BLaER1 treated with 17β-estradiol and CSF1 and Interleukin-3, amounts not matched to agents 10 nM and 100 nM (cell line): ENCODE data around the gene TAF8.
"Not testable (repeated sequence)": the region's sequence is repeated elsewhere in the genome, so short reads cannot be mapped to it uniquely, and the experiment has no call there.

Experiments
- H3K27ac ChIP-seq, 11 experiments: shearing (Covaris generic); formaldehyde crosslinking; 2 replicates each; pipeline ENCODE4 v1.8.1; 2022
- H3K27me3 ChIP-seq, 11 experiments: shearing (Covaris generic); formaldehyde crosslinking; 2 replicates each; pipeline ENCODE4 v1.8.1; 2022
- H3K36me3 ChIP-seq, 11 experiments: shearing (Covaris generic); formaldehyde crosslinking; 2 replicates each; pipeline ENCODE4 v1.8.1; 2022
- H3K4me1 ChIP-seq, 10 experiments: shearing (Covaris generic); formaldehyde crosslinking; 2 replicates each; pipeline ENCODE4 v1.8.1; 2022
- H3K4me2 ChIP-seq, 11 experiments: shearing (Covaris generic); formaldehyde crosslinking; 2 replicates each; pipeline ENCODE4 v1.8.1; 2022
- H3K4me3 ChIP-seq, 10 experiments: shearing (Covaris generic); formaldehyde crosslinking; 2 replicates each; pipeline ENCODE4 v1.8.1; 2022
- H3K9ac ChIP-seq, 11 experiments: shearing (Covaris generic); formaldehyde crosslinking; 2 replicates each; pipeline ENCODE4 v1.8.1; 2022
- H3K9me3 ChIP-seq, 11 experiments: shearing (Covaris generic); formaldehyde crosslinking; replicated peaks in 1 of 11; 2 replicates each; pipeline ENCODE4 v1.8.1; 2022
- H4K20me1 ChIP-seq, 11 experiments: shearing (Covaris generic); formaldehyde crosslinking; 2 replicates each; pipeline ENCODE4 v1.8.1; 2022
- Cebpa-rat ChIP-seq, 11 experiments: shearing (Covaris generic); IDR thresholded peaks; 2 replicates each; pipeline ENCODE4 v1.8.1; 2022

TAF8 gene

DNA sequence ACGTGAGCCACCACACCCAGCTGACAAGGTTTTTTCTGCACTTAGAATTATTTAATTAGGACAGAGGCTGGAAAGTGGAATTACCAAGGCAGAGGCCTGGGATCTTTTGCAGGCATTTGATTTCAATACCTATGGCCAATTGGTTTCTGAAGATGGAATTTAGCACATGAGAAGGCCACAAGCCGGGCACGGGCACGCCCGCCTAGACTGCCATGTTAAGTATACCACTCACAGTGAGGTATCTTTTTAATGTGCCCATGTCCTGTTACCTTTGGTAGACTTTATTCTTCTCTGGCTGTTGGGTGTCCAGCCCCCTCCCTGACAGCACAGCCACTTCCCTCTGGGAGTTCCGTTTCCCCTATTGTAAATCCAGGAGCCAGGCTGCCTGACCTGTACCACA, 18.0 kb upstream of the TAF8 start:
- no peaks in the 10 kb centered on the region for H4K20me1 ChIP-seq
- H3K27ac ChIP-seq: peak overlapping the region in 8 of 11 experiments; percentile 52 to 98 (median 94); a peak in 18 of 22 replicates
- no peaks in the 10 kb centered on the region for H3K27me3 ChIP-seq
- peaks cover 0 to 19% (median 0%) of the 10 kb centered on the region in 11 experiments; a peak in 3 of 22 replicates for H3K36me3 ChIP-seq
- H3K9me3 ChIP-seq: no peaks in the 10 kb centered on the region
- no peak overlapping the region for H3K4me3 ChIP-seq
- TF ChIP-seq Cebpa-rat (IDR thresholded peaks at IDR 0.05): no peak
- peak overlapping the region; percentile 63 to 92 (median 84) for H3K4me2 ChIP-seq
- peaks cover 57 to 92% (median 67%) of the 10 kb centered on the region in 10 experiments for H3K4me1 ChIP-seq
- peak overlapping the region in 8 of 11 experiments; percentile 5 to 89 (median 79); a peak in 12 of 22 replicates for H3K9ac ChIP-seq

DNA sequence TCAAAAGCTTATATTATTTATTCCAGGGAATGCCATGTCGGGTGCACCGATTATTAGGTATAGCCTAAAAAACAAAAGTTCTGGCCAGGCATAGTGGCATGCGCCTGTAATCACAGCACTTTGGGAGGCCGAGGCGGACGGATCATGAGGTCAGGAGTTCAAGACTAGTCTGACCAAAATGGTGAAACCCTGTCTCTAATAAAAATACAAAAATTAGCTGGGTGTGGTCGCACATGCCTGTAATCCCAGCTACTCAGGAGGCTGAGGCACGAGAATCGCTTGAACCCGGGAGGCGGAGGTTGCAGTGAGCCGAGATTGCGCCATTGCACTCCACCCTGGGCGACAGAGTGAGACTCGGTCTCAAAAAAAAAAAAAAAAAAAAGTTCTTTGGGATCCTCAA, 12.7 kb upstream of the TAF8 start:
- Histone ChIP-seq H3K36me3 (peaks cover 0 to 17% (median 0%) of the 10 kb centered on the region in 11 experiments; a peak in 3 of 22 replicates), H3K4me2 (peak overlapping the region in 9 of 11 experiments; percentile 62 to 99 (median 91); a peak in 18 of 22 replicates), H3K4me1 (peaks cover 42 to 92% (median 67%) of the 10 kb centered on the region in 10 experiments), H3K27ac (peak overlapping the region in 7 of 11 experiments; percentile 85 to 95 (median 93); a peak in 11 of 22 replicates), H3K9ac (peak overlapping the region in 3 of 11 experiments; percentile 24 to 82 (median 45); a peak in 4 of 22 replicates)
- not testable (repeated sequence) for H3K27me3 ChIP-seq, H3K9me3 ChIP-seq, H4K20me1 ChIP-seq, H3K4me3 ChIP-seq

DNA sequence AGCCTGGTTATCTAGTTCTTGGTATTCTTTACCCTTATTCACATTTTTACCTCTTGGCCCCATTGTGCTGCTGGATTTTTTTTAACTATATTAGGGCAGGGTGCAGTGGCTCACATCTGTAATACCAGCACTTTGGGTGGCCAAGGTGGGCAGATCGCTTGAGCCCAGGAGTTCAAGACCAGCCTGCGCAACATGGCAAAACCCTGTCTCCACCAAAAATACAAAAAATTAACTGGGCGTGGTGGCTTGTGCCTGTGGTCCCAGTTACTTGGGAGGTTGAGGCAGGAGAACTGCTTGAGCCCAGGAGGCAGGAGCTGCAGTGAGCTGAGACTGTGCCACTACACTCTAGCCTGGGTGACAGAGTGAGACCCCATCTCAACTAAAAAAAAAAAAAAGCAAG, 12.2 kb upstream of the TAF8 start:
- peak overlapping the region in 9 of 11 experiments; percentile 62 to 99 (median 91); a peak in 18 of 22 replicates for H3K4me2 ChIP-seq

DNA sequence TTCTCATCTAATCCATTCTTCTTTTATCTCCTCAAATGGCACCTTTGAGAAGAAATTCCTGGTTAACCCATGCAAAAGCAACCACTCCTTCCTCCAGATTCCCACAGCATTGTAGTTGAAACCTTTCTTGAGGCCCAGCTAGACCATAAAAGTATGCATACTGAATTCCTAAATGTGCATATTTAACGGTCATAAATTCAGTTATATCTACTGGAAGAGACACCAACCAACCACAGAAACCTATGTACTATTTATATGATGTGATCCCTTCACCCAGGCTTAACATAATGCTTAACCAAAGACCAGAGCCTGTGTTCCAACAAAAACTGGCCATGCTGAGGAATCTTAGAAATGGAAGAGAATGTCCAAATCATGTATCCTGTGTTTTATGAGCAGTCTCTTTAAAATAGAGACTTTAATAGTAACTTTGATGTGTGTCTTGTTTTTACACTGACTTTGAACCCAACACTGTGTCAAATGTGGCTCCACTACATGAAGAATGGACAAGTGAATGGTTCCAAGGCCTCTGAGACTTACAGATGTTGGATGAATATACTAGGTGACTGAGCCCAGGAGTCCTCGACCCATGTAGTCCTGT, 11.4 kb upstream of the TAF8 start:
- H3K9ac ChIP-seq: peak overlapping the region in 9 of 11 experiments; percentile 42 to 97 (median 77); a peak in 18 of 22 replicates

More for the DNA sequence above, 12.2 kb upstream of the TAF8 start:
- peaks cover 43 to 92% (median 67%) of the 10 kb centered on the region in 10 experiments for H3K4me1 ChIP-seq
- peak overlapping the region in 8 of 11 experiments; percentile 43 to 95 (median 93); a peak in 15 of 22 replicates for H3K27ac ChIP-seq
- no peaks in the 10 kb centered on the region for H3K9me3 ChIP-seq
- H3K36me3 ChIP-seq: peaks cover 0 to 22% (median 0%) of the 10 kb centered on the region in 11 experiments; a peak in 3 of 22 replicates
- H3K4me3 ChIP-seq: no peak overlapping the region
- peak overlapping the region in 5 of 11 experiments; percentile 24 to 90 (median 56); a peak in 8 of 22 replicates for H3K9ac ChIP-seq
- TF ChIP-seq Cebpa-rat (IDR thresholded peaks at IDR 0.05): no peak
- H4K20me1 ChIP-seq: no peaks in the 10 kb centered on the region
- no peaks in the 10 kb centered on the region for H3K27me3 ChIP-seq

DNA sequence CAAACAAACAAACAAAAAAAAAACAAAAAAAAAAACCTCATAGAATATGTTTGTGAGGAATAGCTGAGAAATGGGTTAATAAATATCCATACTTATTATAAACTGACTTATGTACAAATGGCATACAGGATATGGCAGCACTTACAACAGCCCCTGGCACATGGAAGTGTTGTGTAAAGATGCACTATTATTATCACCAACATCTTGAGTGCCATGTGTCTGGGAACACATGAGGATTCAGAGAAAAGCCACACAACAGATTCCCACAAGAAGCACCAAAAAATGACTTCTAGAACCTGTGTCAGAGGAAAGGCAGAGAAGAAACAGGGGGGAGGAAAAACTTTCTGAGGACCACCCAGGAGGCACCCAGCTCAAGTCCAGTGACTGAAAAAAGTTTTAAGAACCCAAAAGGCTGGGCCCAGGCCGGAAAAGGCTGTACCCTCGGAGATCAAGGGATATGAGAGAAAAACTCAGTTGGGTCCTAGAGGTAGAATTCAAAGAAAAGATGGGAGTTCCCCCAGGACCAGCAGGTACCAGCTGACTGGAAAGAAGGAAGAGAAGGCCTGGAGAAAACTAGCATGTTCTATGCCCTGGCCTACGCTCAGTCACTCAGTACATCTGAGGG, 9.4 kb upstream of the TAF8 start:
- H3K27me3 ChIP-seq: no peaks in the 10 kb centered on the region
- H4K20me1 ChIP-seq: no peaks in the 10 kb centered on the region
- peak overlapping the region; percentile 44 to 95 (median 92); a peak in 21 of 22 replicates for H3K27ac ChIP-seq
- H3K4me2 ChIP-seq: peak overlapping the region; percentile 90 to 99 (median 94)
- TF ChIP-seq Cebpa-rat (IDR thresholded peaks at IDR 0.05): no peak
- peak overlapping the region; percentile 51 to 97 (median 78); a peak in 21 of 22 replicates for H3K9ac ChIP-seq
- peaks cover 0 to 18% (median 0%) of the 10 kb centered on the region in 11 experiments; a peak in 2 of 22 replicates for H3K36me3 ChIP-seq
- H3K4me3 ChIP-seq: peak overlapping the region in 8 of 10 experiments; percentile 25 to 49 (median 35); a peak in 14 of 20 replicates
- no peaks in the 10 kb centered on the region for H3K9me3 ChIP-seq
- peaks cover 69 to 96% (median 88%) of the 10 kb centered on the region in 10 experiments for H3K4me1 ChIP-seq

More for the DNA sequence above, 11.4 kb upstream of the TAF8 start:
- TF ChIP-seq Cebpa-rat (IDR thresholded peaks at IDR 0.05): no peak
- Histone ChIP-seq H3K4me1 (peaks cover 50 to 92% (median 69%) of the 10 kb centered on the region in 10 experiments), H3K4me3 (peak overlapping the region in 6 of 10 experiments; percentile 1 to 45 (median 10); a peak in 5 of 20 replicates), H3K9me3 (no peaks in the 10 kb centered on the region), H3K4me2 (peak overlapping the region; percentile 76 to 99 (median 91)), H4K20me1 (no peaks in the 10 kb centered on the region), H3K27ac (peak overlapping the region in 10 of 11 experiments; percentile 11 to 95 (median 92); a peak in 20 of 22 replicates), H3K36me3 (peaks cover 0 to 22% (median 0%) of the 10 kb centered on the region in 11 experiments; a peak in 3 of 22 replicates), H3K27me3 (no peaks in the 10 kb centered on the region)

DNA sequence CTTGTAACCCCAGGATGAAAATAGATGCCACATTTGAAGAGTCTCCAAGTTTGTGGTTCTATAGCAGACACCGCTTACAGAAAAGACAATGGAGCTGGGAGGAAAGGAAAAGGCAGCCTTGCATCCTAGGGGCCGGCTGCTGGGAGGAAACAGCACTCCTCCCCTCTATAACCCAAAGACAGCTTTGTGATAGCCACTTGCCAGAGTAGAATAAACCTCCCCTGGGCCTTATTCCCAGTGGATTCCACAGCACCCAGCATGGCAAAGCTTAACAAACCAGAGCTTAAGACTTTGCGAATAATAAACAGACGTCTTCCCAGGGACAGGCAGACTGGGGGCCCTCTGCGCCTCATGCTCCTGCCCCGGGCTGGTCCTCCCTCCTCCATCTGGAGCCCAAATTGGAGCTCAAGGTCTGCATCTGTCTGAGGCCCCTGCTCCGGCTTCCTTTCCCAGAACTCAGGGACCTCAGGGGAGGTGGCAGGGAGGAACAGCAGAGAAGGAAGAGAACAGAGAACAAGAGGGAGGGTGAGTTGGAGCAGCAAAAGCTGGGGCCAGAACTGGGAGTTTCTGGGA, 8.8 kb upstream of the TAF8 start:
- Histone ChIP-seq H3K27ac (peak overlapping the region; percentile 44 to 95 (median 92)), H3K9ac (peak overlapping the region; percentile 51 to 97 (median 78); a peak in 21 of 22 replicates)

DNA sequence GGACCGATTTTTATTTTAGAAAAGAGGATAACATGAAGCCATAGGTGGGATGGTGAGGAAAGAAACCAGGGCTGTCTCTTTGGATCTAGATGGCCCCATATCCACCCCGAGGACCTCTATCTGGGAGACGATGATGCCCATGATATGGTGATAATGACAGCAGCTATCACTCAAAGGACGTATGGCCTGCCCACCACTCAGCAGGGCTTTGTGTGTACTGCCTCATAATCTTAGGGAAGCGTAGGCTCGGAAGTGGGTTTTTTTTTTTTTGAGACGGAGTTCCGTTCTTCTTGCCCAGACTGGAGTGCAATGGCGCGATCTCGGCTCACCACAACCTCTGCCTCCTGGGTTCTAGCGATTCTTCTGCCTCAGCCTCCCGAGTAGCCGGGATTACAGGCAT, 8.2 kb upstream of the TAF8 start:
- H3K4me1 ChIP-seq: peaks cover 80 to 100% (median 98%) of the 10 kb centered on the region in 10 experiments
- no peaks in the 10 kb centered on the region for H4K20me1 ChIP-seq
- peak overlapping the region; percentile 44 to 95 (median 92) for H3K27ac ChIP-seq
- H3K27me3 ChIP-seq: no peaks in the 10 kb centered on the region
- peak overlapping the region in 9 of 10 experiments; percentile 5 to 49 (median 31); a peak in 15 of 20 replicates for H3K4me3 ChIP-seq
- no peaks in the 10 kb centered on the region for H3K9me3 ChIP-seq
- H3K36me3 ChIP-seq: peaks cover 0 to 11% (median 0%) of the 10 kb centered on the region in 11 experiments; a peak in 1 of 22 replicates
- no peak for TF ChIP-seq Cebpa-rat (IDR thresholded peaks at IDR 0.05)
- peak overlapping the region; percentile 90 to 99 (median 94) for H3K4me2 ChIP-seq
- peak overlapping the region; percentile 51 to 97 (median 78); a peak in 21 of 22 replicates for H3K9ac ChIP-seq

More for the DNA sequence above, 8.8 kb upstream of the TAF8 start:
- H3K4me1 ChIP-seq: peaks cover 75 to 99% (median 93%) of the 10 kb centered on the region in 10 experiments
- TF ChIP-seq Cebpa-rat (IDR thresholded peaks at IDR 0.05): no peak
- peaks cover 0 to 16% (median 0%) of the 10 kb centered on the region in 11 experiments; a peak in 2 of 22 replicates for H3K36me3 ChIP-seq
- peak overlapping the region in 9 of 10 experiments; percentile 5 to 49 (median 31); a peak in 16 of 20 replicates for H3K4me3 ChIP-seq
- H4K20me1 ChIP-seq: no peaks in the 10 kb centered on the region
- peak overlapping the region; percentile 90 to 99 (median 94) for H3K4me2 ChIP-seq
- H3K27me3 ChIP-seq: no peaks in the 10 kb centered on the region
- no peaks in the 10 kb centered on the region for H3K9me3 ChIP-seq

DNA sequence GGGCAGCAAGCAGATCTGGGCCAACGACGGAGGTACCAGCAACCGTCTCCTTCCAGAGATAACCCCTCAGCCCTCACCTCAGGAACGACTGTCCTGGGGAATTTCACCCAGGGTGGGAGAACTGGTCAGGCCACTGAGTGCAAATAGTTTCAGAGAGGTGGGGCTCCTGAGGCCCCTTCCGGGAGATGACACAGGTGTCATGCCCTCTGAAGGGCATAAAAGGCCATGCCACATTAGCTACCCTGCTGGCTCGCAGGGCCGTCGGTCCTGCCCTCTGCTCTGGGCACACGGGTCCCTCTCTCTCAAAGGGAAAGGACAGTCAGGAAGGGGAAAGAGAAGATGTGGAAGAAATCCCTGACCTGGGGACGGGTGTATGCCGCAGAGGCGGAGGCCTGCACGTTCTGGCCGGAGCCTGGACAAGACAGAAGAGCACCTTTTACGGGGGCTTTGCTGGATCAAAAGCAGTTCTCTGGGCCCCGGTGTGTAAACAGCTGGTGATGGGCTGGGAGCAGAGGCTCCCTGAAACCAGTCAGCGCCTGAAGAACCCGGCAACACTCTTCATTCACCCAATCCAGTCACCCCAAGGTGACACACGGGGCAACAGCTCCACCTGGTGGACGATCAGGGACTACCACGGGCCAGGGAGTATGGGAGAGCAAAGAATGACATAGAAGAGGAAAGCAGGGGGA, 6.4 kb upstream of the TAF8 start:
- Histone ChIP-seq H3K9ac (peak overlapping the region; percentile 49 to 97 (median 82)), H3K36me3 (peaks cover 0 to 8% (median 0%) of the 10 kb centered on the region in 11 experiments; a peak in 1 of 22 replicates), H3K4me3 (peak overlapping the region; percentile 31 to 64 (median 52)), H3K27ac (peak overlapping the region; percentile 12 to 95 (median 92); a peak in 20 of 22 replicates), H3K4me2 (peak overlapping the region; percentile 90 to 99 (median 94)), H3K4me1 (peaks cover 88 to 94% (median 91%) of the 10 kb centered on the region in 10 experiments), H4K20me1 (no peaks in the 10 kb centered on the region), H3K27me3 (no peaks in the 10 kb centered on the region), H3K9me3 (no peaks in the 10 kb centered on the region)
- no peak for TF ChIP-seq Cebpa-rat (IDR thresholded peaks at IDR 0.05)
